Mesothelial cell of epicardium (in vitro differentiated cells): ENCODE data around the gene CMTM1. TPM values are rescaled to one million over a fixed set of nuclear protein-coding genes. Genes with fewer than 3 reads are reported as not detected.

Source experiments
- DNase-seq, 2 experiments: peaks; one replicate each; pipeline ENCODE4 v3.0.0; 2021; ENCODE audit warnings: low spot score in 2 of 2; ENCODE audit not compliant: unreplicated experiment in 2 of 2
- H3K27ac Mint-ChIP-seq: 2 replicates; pipeline ENCODE4 v1.8.0; 2021; ENCODE audit warnings: mixed read lengths
- H3K27me3 Mint-ChIP-seq: 2 replicates; pipeline ENCODE4 v1.8.0; 2021; ENCODE audit warnings: low read depth, mixed read lengths
- H3K36me3 Mint-ChIP-seq: 2 replicates; pipeline ENCODE4 v1.8.0; 2021; ENCODE audit warnings: mixed read lengths
- H3K4me1 Mint-ChIP-seq: 2 replicates; pipeline ENCODE4 v1.8.0; 2021; ENCODE audit warnings: mixed read lengths
- H3K4me3 Mint-ChIP-seq: 2 replicates; pipeline ENCODE4 v1.8.0; 2021; ENCODE audit warnings: mild to moderate bottlenecking, moderate library complexity, mixed read lengths
- H3K9me3 Mint-ChIP-seq: 2 replicates; pipeline ENCODE4 v1.8.0; 2021; ENCODE audit warnings: mixed read lengths
- CTCF ChIP-seq: fragments of 200-600 bp; sonication (generic); IDR thresholded peaks from one replicate; pipeline ENCODE4 v1.5.0; 2021; ENCODE audit warnings: antibody characterized with exemption; ENCODE audit not compliant: unreplicated experiment
- total RNA-seq: library from RNA; stranded (reverse); gene quantifications from 3 replicates; pipeline ENCODE4 v1.2.1, GENCODE V29; 2021

The CMTM1 gene
- total RNA-seq, 1 donor from 2014 or later: 10.0 TPM

- no peak within 1 kb of the TSS for H3K27ac Mint-ChIP-seq
- no peak within 1 kb of the TSS for H3K4me3 Mint-ChIP-seq
- no peak for DNase-seq
- no peaks in the 10 kb centered on the region for H3K36me3 Mint-ChIP-seq
- no peaks in the 10 kb centered on the region for H3K9me3 Mint-ChIP-seq
- peaks cover 20% of the 10 kb centered on the region for H3K4me1 Mint-ChIP-seq
- TF ChIP-seq CTCF: no peak
- no peaks in the 10 kb centered on the region for H3K27me3 Mint-ChIP-seq
These were observed 12.7 kb downstream of the CMTM1 start, which contains the start of gene CMTM2 for GRCh38 chr16:66578651-66579531. TSS of gene CMTM2 (plus strand) at chr16:66579463. CDS start at chr16:66579608, 145 bp downstream.

- no peaks in the 10 kb centered on the region for H3K27me3 Mint-ChIP-seq
- TF ChIP-seq CTCF: no peak
- DNase-seq: no peak
- H3K9me3 Mint-ChIP-seq: no peaks in the 10 kb centered on the region
- no peaks in the 10 kb centered on the region for H3K36me3 Mint-ChIP-seq
- peaks cover 19% of the 10 kb centered on the region for H3K4me1 Mint-ChIP-seq
- H3K27ac Mint-ChIP-seq: peak overlapping the region; percentile 35
- no peak overlapping the region for H3K4me3 Mint-ChIP-seq
These were observed 14.5 kb downstream of the CMTM1 start for GRCh38 chr16:66580605-66581209.

GRCh38 chr16:66581246-66581952, 15.2 kb downstream of the CMTM1 start:
- DNase-seq: no peak
- TF ChIP-seq CTCF: no peak
- Mint-ChIP-seq H3K9me3 (no peaks in the 10 kb centered on the region), H3K4me1 (peaks cover 20% of the 10 kb centered on the region), H3K36me3 (no peaks in the 10 kb centered on the region), H3K4me3 (no peak overlapping the region), H3K27ac (peak overlapping the region; percentile 35), H3K27me3 (no peaks in the 10 kb centered on the region)

GRCh38 chr16:66585481-66586239, 19.4 kb downstream of the CMTM1 start:
- no peak overlapping the region for H3K27ac Mint-ChIP-seq
- H3K4me3 Mint-ChIP-seq: no peak overlapping the region
- H3K9me3 Mint-ChIP-seq: no peaks in the 10 kb centered on the region
- peaks cover 17% of the 10 kb centered on the region for H3K4me1 Mint-ChIP-seq
- no peak for DNase-seq
- no peak for TF ChIP-seq CTCF
- H3K36me3 Mint-ChIP-seq: no peaks in the 10 kb centered on the region
- H3K27me3 Mint-ChIP-seq: no peaks in the 10 kb centered on the region

GRCh38 chr16:66587881-66588600, 21.8 kb downstream of the CMTM1 start:
- no peaks in the 10 kb centered on the region for H3K27me3 Mint-ChIP-seq
- no peak overlapping the region for H3K27ac Mint-ChIP-seq
- TF ChIP-seq CTCF: no peak

More at GRCh38 chr16:66587881-66588600, 21.8 kb downstream of the CMTM1 start:
- Mint-ChIP-seq H3K4me3 (no peak overlapping the region), H3K9me3 (no peaks in the 10 kb centered on the region), H3K4me1 (peaks cover 6% of the 10 kb centered on the region), H3K36me3 (no peaks in the 10 kb centered on the region)
- no peak for DNase-seq
